GM23338 (cell line): ENCODE measurements around the gene EXOC6B. TPM values are rescaled to one million over a fixed set of nuclear protein-coding genes. Genes with fewer than 3 reads are reported as not detected.
A peak's percentile ranks its signal among the peaks of the same experiment; 100 is the strongest.

Experiments used
- ATAC-seq: fragments of 200-7000 bp; cut with Tn5 transposase; 3 replicates; pipeline ENCODE4 v1.9.1; 2020
- DNase-seq: peaks from one replicate; pipeline ENCODE4 v3.0.0-alpha.2; 2015; ENCODE audit warnings: low spot score
- H2AFZ ChIP-seq: fragments of 200-600 bp; sonication (generic); 2 replicates; pipeline ENCODE4 v1.8.0; 2016; ENCODE audit warnings: antibody characterized with exemption, mild to moderate bottlenecking, moderate library complexity
- H3F3A ChIP-seq: fragments of 200-600 bp; sonication (generic); replicated peaks from 2 replicates; pipeline ENCODE4 v1.8.0; 2017; ENCODE audit warnings: antibody characterized with exemption, mixed run types, low read depth
- H3K27ac ChIP-seq: fragments of 200-600 bp; sonication (generic); 2 replicates; pipeline ENCODE4 v1.6.1; 2016; ENCODE audit warnings: low read depth
- H3K27me3 ChIP-seq: fragments of 200-600 bp; sonication (generic); 2 replicates; pipeline ENCODE4 v1.8.0; 2016; ENCODE audit warnings: mild to moderate bottlenecking, mixed run types, moderate library complexity; ENCODE audit not compliant: insufficient read depth
- H3K36me3 ChIP-seq: fragments of 200-600 bp; sonication (generic); 2 replicates; pipeline ENCODE4 v1.8.0; 2016; ENCODE audit warnings: mild to moderate bottlenecking; ENCODE audit not compliant: insufficient read depth
- H3K4me1 ChIP-seq: fragments of 200-600 bp; sonication (generic); 2 replicates; pipeline ENCODE4 v1.8.0; 2016; ENCODE audit warnings: mild to moderate bottlenecking, moderate library complexity; ENCODE audit not compliant: insufficient read depth
- H3K4me2 ChIP-seq: fragments of 200-600 bp; sonication (generic); 2 replicates; pipeline ENCODE4 v1.7.1; 2017; ENCODE audit warnings: mixed run types
- H3K4me3 ChIP-seq: fragments of 200-600 bp; sonication (generic); 2 replicates; pipeline ENCODE4 v1.6.1; 2016; ENCODE audit warnings: mixed run types
- H3K79me2 ChIP-seq: fragments of 200-600 bp; sonication (generic); replicated peaks from 2 replicates; pipeline ENCODE4 v1.8.0; 2017; ENCODE audit warnings: mild to moderate bottlenecking; ENCODE audit not compliant: insufficient read depth
- H3K9me2 ChIP-seq: fragments of 200-600 bp; sonication (generic); 2 replicates; pipeline ENCODE4 v1.8.0; 2017; ENCODE audit not compliant: insufficient read depth
- H4K20me1 ChIP-seq: fragments of 200-600 bp; sonication (generic); replicated peaks from 2 replicates; pipeline ENCODE4 v1.8.0; 2017; ENCODE audit warnings: mild to moderate bottlenecking; ENCODE audit not compliant: insufficient read depth
- H3K27ac Mint-ChIP-seq: 2 replicates; pipeline ENCODE4 v1.8.0; 2020; ENCODE audit warnings: inconsistent platforms, mild to moderate bottlenecking, moderate library complexity, mixed read lengths
- H3K27me3 Mint-ChIP-seq: 3 replicates; pipeline ENCODE4 v1.8.0; 2022; ENCODE audit warnings: low read depth, mild to moderate bottlenecking, moderate library complexity, mixed read lengths, inconsistent platforms; ENCODE audit not compliant: insufficient read depth, poor library complexity
- H3K36me3 Mint-ChIP-seq: 3 replicates; pipeline ENCODE4 v1.8.0; 2021; ENCODE audit warnings: low read depth, mild to moderate bottlenecking, inconsistent platforms, moderate library complexity, mixed read lengths
- H3K4me1 Mint-ChIP-seq: 3 replicates; pipeline ENCODE4 v1.8.0; 2020; ENCODE audit warnings: mild to moderate bottlenecking, inconsistent platforms, mixed read lengths
- H3K4me3 Mint-ChIP-seq: 3 replicates; pipeline ENCODE4 v1.8.0; 2021; ENCODE audit warnings: moderate library complexity, mild to moderate bottlenecking, inconsistent platforms, mixed read lengths
- H3K9me3 Mint-ChIP-seq: 3 replicates; pipeline ENCODE4 v1.8.0; 2020; ENCODE audit warnings: moderate library complexity, mild to moderate bottlenecking, inconsistent platforms, mixed read lengths
- CREB1 ChIP-seq: fragments of 250-450 bp; sonication (Bioruptor Pico); IDR thresholded peaks from 2 replicates; pipeline ENCODE4 v1.5.0; 2020; ENCODE audit warnings: low read depth, mild to moderate bottlenecking, moderate library complexity
- EZH2 ChIP-seq: fragments of 200-600 bp; sonication (generic); IDR thresholded peaks from one replicate; pipeline ENCODE4 v1.8.0; 2017; ENCODE audit warnings: antibody characterized with exemption, mild to moderate bottlenecking, low read depth; ENCODE audit not compliant: unreplicated experiment
- EZH2phosphoT487 ChIP-seq: fragments of 200-600 bp; sonication (generic); IDR thresholded peaks from one replicate; pipeline ENCODE4 v1.8.1; 2018; ENCODE audit warnings: antibody characterized with exemption; ENCODE audit not compliant: unreplicated experiment
- JUNB ChIP-seq: IDR thresholded peaks from one replicate; pipeline ENCODE4 v1.6.1; 2016; ENCODE audit warnings: antibody characterized with exemption; ENCODE audit not compliant: unreplicated experiment
- NANOG ChIP-seq: IDR thresholded peaks from 2 replicates; pipeline ENCODE4 v1.6.1; 2016; ENCODE audit warnings: antibody characterized with exemption, borderline replicate concordance
- POLR2AphosphoS5 ChIP-seq: IDR thresholded peaks from 2 replicates; pipeline ENCODE4 v1.6.1; 2016; ENCODE audit warnings: antibody characterized with exemption, low read depth
- STAT1 ChIP-seq: IDR thresholded peaks from one replicate; pipeline ENCODE4 v1.6.1; 2016; ENCODE audit warnings: antibody characterized with exemption; ENCODE audit not compliant: unreplicated experiment
- ZNF114 ChIP-seq: fragments of 250-450 bp; sonication (Bioruptor Pico); IDR thresholded peaks from 2 replicates; pipeline ENCODE4 v1.5.0; 2020; ENCODE audit warnings: mild to moderate bottlenecking, moderate library complexity
- ZNF331 ChIP-seq: fragments of 250-450 bp; sonication (Bioruptor Pico); IDR thresholded peaks from 2 replicates; pipeline ENCODE4 v1.5.0; 2020; ENCODE audit warnings: low read depth, mild to moderate bottlenecking, moderate library complexity
- polyA plus RNA-seq: library from polyadenylated mRNA; unstranded; fragments of >200 nt; fragmentation: Nextera tagmentation; extraction: Ambion mirVana; gene quantifications from 2 replicates; pipeline ENCODE4 v1.2.1, GENCODE V29; 2016
- total RNA-seq: library from RNA; depleted of rRNA; stranded (reverse); fragments of >200 nt; shearing (Covaris generic); gene quantifications from 2 replicates; pipeline ENCODE4 v1.2.3, GENCODE V29; 2014
- TF ChIP-seq, protein P1 (sequence below): IDR thresholded peaks from 2 replicates; pipeline ENCODE4 v1.6.1; 2016; ENCODE audit warnings: antibody characterized with exemption
- TF ChIP-seq, protein P2 (sequence below): fragments of 250-450 bp; sonication (Bioruptor Pico); IDR thresholded peaks from 2 replicates; pipeline ENCODE4 v1.5.0; 2020; ENCODE audit warnings: mild to moderate bottlenecking, moderate library complexity
- TF ChIP-seq, protein P3 (sequence below), 2 experiments: fragments of 200-600 bp in 1 of 2; sonication (generic) in 1 of 2; conservative IDR thresholded peaks; 2 replicates each; pipeline versions ENCODE4 v1.5.1 to v1.6.1; 2016 to 2017; ENCODE audit warnings: antibody characterized with exemption in 2 of 2, low read depth in 2 of 2, mild to moderate bottlenecking in 2 of 2, moderate library complexity in 1 of 2
- TF ChIP-seq, protein P4 (sequence below): IDR thresholded peaks from one replicate; pipeline ENCODE4 v1.6.1; 2018; ENCODE audit warnings: antibody characterized with exemption; ENCODE audit not compliant: unreplicated experiment

EXOC6B gene
- total and polyA plus RNA-seq, 2 experiments from 2014 or later, result 7.2 to 45.9 TPM

DNA sequence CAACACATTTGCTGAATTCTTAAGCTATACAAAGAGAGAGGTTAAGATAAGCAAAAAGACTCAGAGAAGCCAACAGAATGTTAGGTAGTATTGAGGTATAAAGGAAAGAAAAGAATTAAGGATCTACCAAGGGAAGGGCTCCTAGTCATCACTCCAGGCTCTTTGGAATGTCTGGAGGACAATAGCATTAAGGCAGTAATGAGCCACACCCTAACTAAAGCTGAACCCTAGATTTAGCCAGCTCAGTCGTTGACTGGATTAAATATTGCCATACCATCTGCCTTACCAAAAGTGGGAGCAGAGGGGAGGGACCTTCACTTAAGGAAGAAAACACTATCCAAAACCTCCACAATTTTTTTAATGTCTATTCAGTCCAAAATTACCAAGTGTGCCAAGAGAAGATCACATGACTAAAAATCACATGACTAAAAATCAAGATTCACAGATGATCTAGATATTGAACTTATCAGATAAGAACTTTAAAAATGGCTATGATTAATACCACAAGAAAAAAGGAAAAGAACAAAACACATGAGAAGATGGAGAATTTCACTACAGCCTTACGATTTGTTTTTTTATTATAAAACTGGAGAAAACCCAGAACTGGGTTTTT, 59.7 kb downstream of the EXOC6B start:
- ATAC-seq (no peak; the same call in 1 of the 3 replicates), DNase-seq (peak; percentile 25)
- peaks cover 3% of the 10 kb centered on the region for H3K79me2 ChIP-seq
- Mint-ChIP-seq H3K27ac (no peak overlapping the region), H3K4me1 (peaks cover 4% of the 10 kb centered on the region; the same call in 2 of the 3 replicates), H3K27me3 (no peaks in the 10 kb centered on the region), H3K36me3 (peaks cover 29% of the 10 kb centered on the region; the same call in 2 of the 3 replicates), H3K4me3 (no peak overlapping the region), H3K9me3 (peaks cover 18% of the 10 kb centered on the region)
- H3K36me3 ChIP-seq, result no peaks in the 10 kb centered on the region
- no peaks in the 10 kb centered on the region for H4K20me1 ChIP-seq
- H3F3A ChIP-seq, result no peaks in the 10 kb centered on the region
- H3K9me2 ChIP-seq, result no peaks in the 10 kb centered on the region
- H3K27me3 ChIP-seq, result no peaks in the 10 kb centered on the region
- no peak for TF ChIP-seq STAT1
- TF ChIP-seq ZNF331 (CRISPR knock-in tag), result no peak
- TF ChIP-seq JUNB, result no peak
- no peak for TF ChIP-seq POLR2AphosphoS5
- TF ChIP-seq, protein P1, sequence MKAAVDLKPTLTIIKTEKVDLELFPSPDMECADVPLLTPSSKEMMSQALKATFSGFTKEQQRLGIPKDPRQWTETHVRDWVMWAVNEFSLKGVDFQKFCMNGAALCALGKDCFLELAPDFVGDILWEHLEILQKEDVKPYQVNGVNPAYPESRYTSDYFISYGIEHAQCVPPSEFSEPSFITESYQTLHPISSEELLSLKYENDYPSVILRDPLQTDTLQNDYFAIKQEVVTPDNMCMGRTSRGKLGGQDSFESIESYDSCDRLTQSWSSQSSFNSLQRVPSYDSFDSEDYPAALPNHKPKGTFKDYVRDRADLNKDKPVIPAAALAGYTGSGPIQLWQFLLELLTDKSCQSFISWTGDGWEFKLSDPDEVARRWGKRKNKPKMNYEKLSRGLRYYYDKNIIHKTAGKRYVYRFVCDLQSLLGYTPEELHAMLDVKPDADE, result no peak
- TF ChIP-seq, protein P2, sequence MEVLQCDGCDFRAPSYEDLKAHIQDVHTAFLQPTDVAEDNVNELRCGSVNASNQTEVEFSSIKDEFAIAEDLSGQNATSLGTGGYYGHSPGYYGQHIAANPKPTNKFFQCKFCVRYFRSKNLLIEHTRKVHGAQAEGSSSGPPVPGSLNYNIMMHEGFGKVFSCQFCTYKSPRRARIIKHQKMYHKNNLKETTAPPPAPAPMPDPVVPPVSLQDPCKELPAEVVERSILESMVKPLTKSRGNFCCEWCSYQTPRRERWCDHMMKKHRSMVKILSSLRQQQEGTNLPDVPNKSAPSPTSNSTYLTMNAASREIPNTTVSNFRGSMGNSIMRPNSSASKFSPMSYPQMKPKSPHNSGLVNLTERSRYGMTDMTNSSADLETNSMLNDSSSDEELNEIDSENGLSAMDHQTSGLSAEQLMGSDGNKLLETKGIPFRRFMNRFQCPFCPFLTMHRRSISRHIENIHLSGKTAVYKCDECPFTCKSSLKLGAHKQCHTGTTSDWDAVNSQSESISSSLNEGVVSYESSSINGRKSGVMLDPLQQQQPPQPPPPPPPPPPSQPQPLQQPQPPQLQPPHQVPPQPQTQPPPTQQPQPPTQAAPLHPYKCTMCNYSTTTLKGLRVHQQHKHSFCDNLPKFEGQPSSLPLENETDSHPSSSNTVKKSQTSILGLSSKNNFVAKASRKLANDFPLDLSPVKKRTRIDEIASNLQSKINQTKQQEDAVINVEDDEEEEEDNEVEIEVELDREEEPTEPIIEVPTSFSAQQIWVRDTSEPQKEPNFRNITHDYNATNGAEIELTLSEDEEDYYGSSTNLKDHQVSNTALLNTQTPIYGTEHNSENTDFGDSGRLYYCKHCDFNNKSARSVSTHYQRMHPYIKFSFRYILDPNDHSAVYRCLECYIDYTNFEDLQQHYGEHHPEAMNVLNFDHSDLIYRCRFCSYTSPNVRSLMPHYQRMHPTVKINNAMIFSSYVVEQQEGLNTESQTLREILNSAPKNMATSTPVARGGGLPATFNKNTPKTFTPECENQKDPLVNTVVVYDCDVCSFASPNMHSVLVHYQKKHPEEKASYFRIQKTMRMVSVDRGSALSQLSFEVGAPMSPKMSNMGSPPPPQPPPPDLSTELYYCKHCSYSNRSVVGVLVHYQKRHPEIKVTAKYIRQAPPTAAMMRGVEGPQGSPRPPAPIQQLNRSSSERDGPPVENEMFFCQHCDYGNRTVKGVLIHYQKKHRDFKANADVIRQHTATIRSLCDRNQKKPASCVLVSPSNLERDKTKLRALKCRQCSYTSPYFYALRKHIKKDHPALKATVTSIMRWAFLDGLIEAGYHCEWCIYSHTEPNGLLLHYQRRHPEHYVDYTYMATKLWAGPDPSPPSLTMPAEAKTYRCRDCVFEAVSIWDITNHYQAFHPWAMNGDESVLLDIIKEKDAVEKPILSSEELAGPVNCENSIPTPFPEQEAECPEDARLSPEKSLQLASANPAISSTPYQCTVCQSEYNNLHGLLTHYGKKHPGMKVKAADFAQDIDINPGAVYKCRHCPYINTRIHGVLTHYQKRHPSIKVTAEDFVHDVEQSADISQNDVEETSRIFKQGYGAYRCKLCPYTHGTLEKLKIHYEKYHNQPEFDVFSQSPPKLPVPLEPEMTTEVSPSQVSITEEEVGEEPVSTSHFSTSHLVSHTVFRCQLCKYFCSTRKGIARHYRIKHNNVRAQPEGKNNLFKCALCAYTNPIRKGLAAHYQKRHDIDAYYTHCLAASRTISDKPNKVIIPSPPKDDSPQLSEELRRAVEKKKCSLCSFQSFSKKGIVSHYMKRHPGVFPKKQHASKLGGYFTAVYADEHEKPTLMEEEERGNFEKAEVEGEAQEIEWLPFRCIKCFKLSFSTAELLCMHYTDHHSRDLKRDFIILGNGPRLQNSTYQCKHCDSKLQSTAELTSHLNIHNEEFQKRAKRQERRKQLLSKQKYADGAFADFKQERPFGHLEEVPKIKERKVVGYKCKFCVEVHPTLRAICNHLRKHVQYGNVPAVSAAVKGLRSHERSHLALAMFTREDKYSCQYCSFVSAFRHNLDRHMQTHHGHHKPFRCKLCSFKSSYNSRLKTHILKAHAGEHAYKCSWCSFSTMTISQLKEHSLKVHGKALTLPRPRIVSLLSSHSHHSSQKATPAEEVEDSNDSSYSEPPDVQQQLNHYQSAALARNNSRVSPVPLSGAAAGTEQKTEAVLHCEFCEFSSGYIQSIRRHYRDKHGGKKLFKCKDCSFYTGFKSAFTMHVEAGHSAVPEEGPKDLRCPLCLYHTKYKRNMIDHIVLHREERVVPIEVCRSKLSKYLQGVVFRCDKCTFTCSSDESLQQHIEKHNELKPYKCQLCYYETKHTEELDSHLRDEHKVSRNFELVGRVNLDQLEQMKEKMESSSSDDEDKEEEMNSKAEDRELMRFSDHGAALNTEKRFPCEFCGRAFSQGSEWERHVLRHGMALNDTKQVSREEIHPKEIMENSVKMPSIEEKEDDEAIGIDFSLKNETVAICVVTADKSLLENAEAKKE, result no peak
- TF ChIP-seq EZH2, result no peak
- no peak for TF ChIP-seq EZH2phosphoT487
- TF ChIP-seq, protein P3, sequence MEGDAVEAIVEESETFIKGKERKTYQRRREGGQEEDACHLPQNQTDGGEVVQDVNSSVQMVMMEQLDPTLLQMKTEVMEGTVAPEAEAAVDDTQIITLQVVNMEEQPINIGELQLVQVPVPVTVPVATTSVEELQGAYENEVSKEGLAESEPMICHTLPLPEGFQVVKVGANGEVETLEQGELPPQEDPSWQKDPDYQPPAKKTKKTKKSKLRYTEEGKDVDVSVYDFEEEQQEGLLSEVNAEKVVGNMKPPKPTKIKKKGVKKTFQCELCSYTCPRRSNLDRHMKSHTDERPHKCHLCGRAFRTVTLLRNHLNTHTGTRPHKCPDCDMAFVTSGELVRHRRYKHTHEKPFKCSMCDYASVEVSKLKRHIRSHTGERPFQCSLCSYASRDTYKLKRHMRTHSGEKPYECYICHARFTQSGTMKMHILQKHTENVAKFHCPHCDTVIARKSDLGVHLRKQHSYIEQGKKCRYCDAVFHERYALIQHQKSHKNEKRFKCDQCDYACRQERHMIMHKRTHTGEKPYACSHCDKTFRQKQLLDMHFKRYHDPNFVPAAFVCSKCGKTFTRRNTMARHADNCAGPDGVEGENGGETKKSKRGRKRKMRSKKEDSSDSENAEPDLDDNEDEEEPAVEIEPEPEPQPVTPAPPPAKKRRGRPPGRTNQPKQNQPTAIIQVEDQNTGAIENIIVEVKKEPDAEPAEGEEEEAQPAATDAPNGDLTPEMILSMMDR (conservative IDR thresholded peaks at IDR 0.05; ENCODE audit: low read depth in 2 of 2), result no peak
- TF ChIP-seq CREB1 (CRISPR knock-in tag), result no peak
- no peak for TF ChIP-seq NANOG
- TF ChIP-seq, protein P4, sequence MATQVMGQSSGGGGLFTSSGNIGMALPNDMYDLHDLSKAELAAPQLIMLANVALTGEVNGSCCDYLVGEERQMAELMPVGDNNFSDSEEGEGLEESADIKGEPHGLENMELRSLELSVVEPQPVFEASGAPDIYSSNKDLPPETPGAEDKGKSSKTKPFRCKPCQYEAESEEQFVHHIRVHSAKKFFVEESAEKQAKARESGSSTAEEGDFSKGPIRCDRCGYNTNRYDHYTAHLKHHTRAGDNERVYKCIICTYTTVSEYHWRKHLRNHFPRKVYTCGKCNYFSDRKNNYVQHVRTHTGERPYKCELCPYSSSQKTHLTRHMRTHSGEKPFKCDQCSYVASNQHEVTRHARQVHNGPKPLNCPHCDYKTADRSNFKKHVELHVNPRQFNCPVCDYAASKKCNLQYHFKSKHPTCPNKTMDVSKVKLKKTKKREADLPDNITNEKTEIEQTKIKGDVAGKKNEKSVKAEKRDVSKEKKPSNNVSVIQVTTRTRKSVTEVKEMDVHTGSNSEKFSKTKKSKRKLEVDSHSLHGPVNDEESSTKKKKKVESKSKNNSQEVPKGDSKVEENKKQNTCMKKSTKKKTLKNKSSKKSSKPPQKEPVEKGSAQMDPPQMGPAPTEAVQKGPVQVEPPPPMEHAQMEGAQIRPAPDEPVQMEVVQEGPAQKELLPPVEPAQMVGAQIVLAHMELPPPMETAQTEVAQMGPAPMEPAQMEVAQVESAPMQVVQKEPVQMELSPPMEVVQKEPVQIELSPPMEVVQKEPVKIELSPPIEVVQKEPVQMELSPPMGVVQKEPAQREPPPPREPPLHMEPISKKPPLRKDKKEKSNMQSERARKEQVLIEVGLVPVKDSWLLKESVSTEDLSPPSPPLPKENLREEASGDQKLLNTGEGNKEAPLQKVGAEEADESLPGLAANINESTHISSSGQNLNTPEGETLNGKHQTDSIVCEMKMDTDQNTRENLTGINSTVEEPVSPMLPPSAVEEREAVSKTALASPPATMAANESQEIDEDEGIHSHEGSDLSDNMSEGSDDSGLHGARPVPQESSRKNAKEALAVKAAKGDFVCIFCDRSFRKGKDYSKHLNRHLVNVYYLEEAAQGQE, result no peak
- no peak for TF ChIP-seq ZNF114 (CRISPR knock-in tag)
- no peak overlapping the region for H3K4me3 ChIP-seq
- H3K4me1 ChIP-seq, result peaks cover 10% of the 10 kb centered on the region; the same call in 1 of the 2 replicates
- 0 out of 2 replicates have a peak overlapping the region, but pooled peaks have one; percentile 5 for H3K27ac ChIP-seq
- no peak overlapping the region for H2AFZ ChIP-seq
- no peak overlapping the region for H3K4me2 ChIP-seq
